Ecto neural progenitor cell (in vitro differentiated cells): ENCODE data around the gene SHROOM2.
A peak's percentile ranks its signal among the peaks of the same experiment; 100 is the strongest.

Source experiments
- DNase-seq: peaks from one replicate; pipeline ENCODE4 v3.0.0-alpha.2; 2018; ENCODE audit warnings: low spot score

The SHROOM2 gene

DNA sequence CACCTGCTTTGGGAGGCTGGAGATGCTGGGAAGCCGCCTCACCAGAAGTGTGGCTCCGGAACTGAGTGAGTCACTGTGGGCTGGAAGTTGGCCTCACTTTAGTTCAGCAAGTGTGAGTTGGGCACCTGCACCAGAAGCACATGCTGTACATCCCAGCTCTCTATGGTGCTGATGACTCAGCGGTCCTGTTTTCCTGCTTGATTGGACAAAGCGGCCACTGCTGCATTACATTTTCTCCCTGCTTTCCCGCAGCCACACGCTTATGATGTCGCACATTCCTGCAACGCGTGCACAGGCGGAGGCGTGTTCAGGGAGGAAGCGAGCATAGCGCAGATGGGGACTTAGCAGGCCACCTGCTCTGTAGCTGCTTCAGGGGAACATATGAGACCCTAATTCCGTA lies 154.2 kb downstream of the SHROOM2 start:
- DNase-seq = no peak

GRCh38 chrX:9942086-9942485 lies 155.9 kb downstream of the SHROOM2 start:
- DNase-seq = no peak

DNA sequence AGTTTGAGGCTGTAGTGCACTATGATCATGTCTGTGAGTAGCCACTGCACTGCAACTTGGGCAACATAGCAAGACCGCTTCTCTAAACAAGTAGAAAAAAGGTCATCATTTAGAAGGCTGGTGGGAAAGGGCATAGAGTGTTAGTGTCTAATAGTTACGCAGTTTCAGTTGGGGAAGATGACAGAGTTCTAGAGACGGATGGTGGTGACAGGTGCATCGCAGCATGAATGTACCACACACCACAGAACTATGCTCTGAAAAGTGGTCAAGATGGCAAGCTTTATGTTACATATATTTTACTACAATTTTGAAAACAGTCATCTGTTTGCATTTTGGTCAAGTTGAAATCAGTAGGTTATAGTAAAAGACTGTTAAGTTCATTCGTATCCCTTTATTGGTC lies 157.2 kb downstream of the SHROOM2 start:
- DNase-seq = no peak

- DNase-seq = no peak
These were observed 161.0 kb downstream of the SHROOM2 start for GRCh38 chrX:9947131-9947794.

GRCh38 chrX:9948406-9948805 lies 162.2 kb downstream of the SHROOM2 start:
- no peak for DNase-seq

GRCh38 chrX:9952300-9952699 lies 166.1 kb downstream of the SHROOM2 start:
- no peak for DNase-seq

GRCh38 chrX:9953396-9953795 lies 167.2 kb downstream of the SHROOM2 start:
- DNase-seq = no peak

GRCh38 chrX:9955506-9955905 lies 169.3 kb downstream of the SHROOM2 start:
- no peak for DNase-seq

DNA sequence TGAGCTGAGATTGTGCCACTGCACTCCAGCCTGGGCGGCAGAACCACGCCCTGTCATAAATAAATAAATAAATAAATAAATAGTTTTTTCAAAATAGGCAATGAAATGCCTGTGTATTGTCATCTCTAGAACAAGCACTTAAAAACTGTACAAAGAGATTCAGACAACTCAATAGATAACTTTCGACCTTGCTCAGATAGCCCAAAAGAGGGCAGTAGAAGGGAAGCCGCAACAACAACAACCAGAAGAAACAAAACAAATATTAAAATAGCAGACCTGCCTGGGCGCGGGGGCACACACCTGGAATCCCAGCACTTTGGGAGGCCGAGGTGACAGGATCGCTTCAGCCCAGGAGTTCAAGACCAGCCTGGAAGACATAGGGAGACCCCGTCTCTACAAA lies 171.5 kb downstream of the SHROOM2 start:
- no peak for DNase-seq

GRCh38 chrX:9958183-9958582 lies 172.0 kb downstream of the SHROOM2 start:
- no peak for DNase-seq

DNA sequence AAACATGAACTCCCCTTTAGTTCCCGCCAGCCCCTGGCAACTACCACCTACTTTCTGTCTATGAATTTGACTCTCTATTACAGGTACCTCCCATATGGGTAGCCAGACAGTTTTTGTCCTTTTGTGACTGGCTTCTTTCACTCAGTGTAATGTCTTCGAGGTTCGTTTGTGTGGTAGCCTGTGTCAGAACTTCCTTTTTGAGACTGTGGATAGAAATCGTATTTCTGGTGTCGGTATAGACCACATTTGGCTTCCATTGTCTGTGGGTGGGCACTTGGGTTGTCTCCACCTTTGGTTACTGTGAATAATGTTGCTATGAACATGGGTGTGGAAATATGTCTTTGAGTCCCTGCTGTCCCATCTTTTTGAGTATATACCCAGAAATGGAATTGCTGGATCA lies 175.5 kb downstream of the SHROOM2 start:
- DNase-seq = no peak

GRCh38 chrX:9966775-9967408 lies 180.7 kb downstream of the SHROOM2 start, which contains the start of gene CLDN34:
TSS of gene CLDN34 (plus strand) at chrX:9967358. CDS start at chrX:9967358, 0 bp downstream.
- DNase-seq = no peak

GRCh38 chrX:9977635-9978034 lies 191.4 kb downstream of the SHROOM2 start:
- DNase-seq = no peak

GRCh38 chrX:9980401-9980800 lies 194.2 kb downstream of the SHROOM2 start:
- DNase-seq = no peak

DNA sequence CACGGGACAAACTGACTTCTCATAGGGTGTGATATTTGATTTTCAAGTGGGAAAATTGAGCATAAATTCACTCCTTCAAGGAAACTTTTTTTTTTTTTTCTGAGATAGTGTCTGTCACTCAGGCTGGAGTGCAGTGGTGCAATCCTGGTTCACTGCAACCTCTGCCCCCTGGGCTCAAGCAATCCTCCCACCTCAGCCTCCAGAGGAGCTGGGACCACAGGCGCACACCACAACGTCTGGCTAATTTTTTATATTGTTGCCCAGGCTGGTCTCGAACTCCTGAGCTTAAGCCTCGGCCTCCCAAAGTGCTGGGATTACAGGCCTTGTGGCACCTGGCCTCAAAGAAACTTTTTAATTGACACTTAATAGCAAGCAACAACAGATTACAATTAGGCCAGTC lies 194.7 kb downstream of the SHROOM2 start:
- DNase-seq = no peak

- no peak for DNase-seq
These were observed 197.2 kb downstream of the SHROOM2 start for GRCh38 chrX:9983441-9983840.

DNA sequence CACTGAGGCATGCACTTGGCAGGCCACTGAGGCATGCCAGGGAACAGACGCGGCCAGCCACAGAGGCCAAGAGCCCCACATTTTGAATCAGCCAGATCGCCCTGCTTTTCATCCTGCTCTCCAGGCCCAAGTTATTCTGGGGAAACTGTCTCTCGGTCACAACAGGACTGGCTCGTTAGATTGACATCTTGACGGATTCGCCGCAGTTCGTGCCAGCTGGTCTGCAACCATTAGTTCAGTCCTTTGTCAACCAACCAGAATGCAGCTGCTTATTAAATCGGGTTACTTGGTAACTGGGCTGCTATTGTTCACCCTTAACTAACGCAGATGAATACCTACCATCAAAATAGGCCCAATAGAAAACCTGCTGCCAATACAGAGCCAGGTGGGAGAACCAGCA lies 197.6 kb downstream of the SHROOM2 start:
- DNase-seq = no peak

- DNase-seq = no peak
These were observed 202.5 kb downstream of the SHROOM2 start for GRCh38 chrX:9988762-9989161.

- DNase-seq = no peak
These were observed 205.8 kb downstream of the SHROOM2 start for GRCh38 chrX:9992061-9992460.

- DNase-seq = no peak
These were observed 206.5 kb downstream of the SHROOM2 start for GRCh38 chrX:9992724-9993123.

- DNase-seq = peak; percentile 72
These were observed 209.7 kb downstream of the SHROOM2 start for GRCh38 chrX:9995855-9996339.

- no peak for DNase-seq
These were observed 210.8 kb downstream of the SHROOM2 start for GRCh38 chrX:9997041-9997440.

GRCh38 chrX:9997524-9997923 lies 211.3 kb downstream of the SHROOM2 start:
- DNase-seq = no peak
